Tibial nerve (tissue), 4 donors: Measurements from ENCODE around the gene NUBP2. TPM values are rescaled to one million over a fixed set of nuclear protein-coding genes. Genes with fewer than 3 reads are reported as not detected.

Experiments
- DNase-seq, 2 donors: peaks; one replicate each; pipeline ENCODE4 v3.0.0-alpha.2; 2019; ENCODE audit warnings: low spot score in 2 of 2
- H3K27ac ChIP-seq, 4 donors: fragments of 200-600 bp; sonication (generic) in 3 of 4; one replicate each; pipeline ENCODE4 v1.5.1; 2017 to 2019; ENCODE audit warnings: mild to moderate bottlenecking in 1 of 4
- H3K27me3 ChIP-seq, 2 donors: fragments of 200-600 bp; sonication (generic) in 1 of 2; one replicate each; pipeline versions ENCODE4 v1.5.1 to v1.6.0; 2017 to 2019
- H3K36me3 ChIP-seq, 3 donors: fragments of 200-600 bp; sonication (generic); one replicate each; pipeline ENCODE4 v1.5.1; 2018 to 2019
- H3K4me1 ChIP-seq, 4 donors: fragments of 200-600 bp; sonication (generic) in 3 of 4; one replicate each; pipeline ENCODE4 v1.5.1; 2017 to 2019
- H3K4me3 ChIP-seq, 4 donors: fragments of 200-600 bp; sonication (generic) in 3 of 4; one replicate each; pipeline ENCODE4 v1.5.1; 2017 to 2019; ENCODE audit warnings: mild to moderate bottlenecking in 1 of 4, moderate library complexity in 1 of 4
- H3K9me3 ChIP-seq, 4 donors: fragments of 200-600 bp; sonication (generic) in 3 of 4; one replicate each; pipeline ENCODE4 v1.5.1; 2017 to 2019
- CTCF ChIP-seq, 5 experiments: fragments of 200-600 bp in 3 of 5; fragments of 450-650 bp in 2 of 5; sonication (generic) in 3 of 5; IDR thresholded peaks; one replicate each; pipeline ENCODE4 v1.5.1; 2016 to 2019; ENCODE audit warnings: antibody characterized with exemption in 5 of 5, mild to moderate bottlenecking in 3 of 5, moderate library complexity in 2 of 5
- EP300 ChIP-seq, 2 donors: sonication (generic); formaldehyde crosslinking; IDR thresholded peaks; one replicate each; pipeline ENCODE4 v1.6.1; 2017; ENCODE audit warnings: antibody characterized with exemption in 2 of 2, mild to moderate bottlenecking in 1 of 2
- POLR2A ChIP-seq, 2 donors: fragments of 450-650 bp; IDR thresholded peaks; one replicate each; pipeline ENCODE4 v1.6.1; 2017; ENCODE audit warnings: antibody characterized with exemption in 2 of 2, mild to moderate bottlenecking in 2 of 2, moderate library complexity in 2 of 2
- WGBS, 2 donors: methylation state at CpG; one replicate each; pipeline ENCODE4 v1.1.5; 2018; 5-methylcytosine and 5-hydroxymethylcytosine counted together
- total RNA-seq, 4 donors: library from RNA; depleted of rRNA; stranded (reverse); fragments of >200 nt; gene quantifications; one replicate each; pipeline ENCODE4 v1.1.0, GENCODE V29; 2016

The NUBP2 gene
- 10 to 100 TPM; 73.5 to 93.9 (median 87.4) TPM for total RNA-seq

- Histone ChIP-seq H3K27ac (peak within 1 kb of the TSS; percentile 74 to 91 (median 86)), H3K4me1 (peaks cover 0 to 63% (median 27%) of the 10 kb centered on the region in 4 donors), H3K36me3 (peaks cover 0 to 62% (median 0%) of the 10 kb centered on the region in 3 donors), H3K9me3 (no peaks in the 10 kb centered on the region), H3K4me3 (peak within 1 kb of the TSS; percentile 84 to 94 (median 93)), H3K27me3 (no peaks in the 10 kb centered on the region)
- TF ChIP-seq POLR2A (IDR thresholded peaks at IDR 0.05) (peak; percentile 47 to 76), EP300 (IDR thresholded peaks at IDR 0.05) (peak; percentile 82 to 96), CTCF (IDR thresholded peaks at IDR 0.05) (peak in 2 of 5 experiments; percentile 6 to 41)
- 0 to 2% methylated on average over 9 to 82 of the region's 102 CpGs for WGBS, 2 donors
- peak; percentile 97 to 99 for DNase-seq
These were observed at the start of gene NUBP2, which contains the start of gene SPSB3 for GRCh38 chr16:1782408-1783264. NUBP2 (plus strand) TSS chr16:1782960; CDS start chr16:1783021, 61 bp downstream. SPSB3 (minus strand) TSS chr16:1782571; CDS start chr16:1781483, 1,088 bp downstream.

- Histone ChIP-seq H3K4me1 (peaks cover 0 to 6% (median 0%) of the 10 kb centered on the region in 4 donors), H3K27ac (no peak overlapping the region), H3K36me3 (peaks cover 0 to 59% (median 13%) of the 10 kb centered on the region in 3 donors), H3K4me3 (no peak overlapping the region), H3K9me3 (no peaks in the 10 kb centered on the region), H3K27me3 (no peaks in the 10 kb centered on the region)
- no peak for TF ChIP-seq POLR2A (IDR thresholded peaks at IDR 0.05)
- no peak for TF ChIP-seq EP300 (IDR thresholded peaks at IDR 0.05)
- no peak for TF ChIP-seq CTCF (IDR thresholded peaks at IDR 0.05)
- no peak for DNase-seq
- 88 to 95% methylated on average over 8 to 17 of the region's 22 CpGs for WGBS, 2 donors
These were observed 48.6 kb upstream of the NUBP2 start for GRCh38 chr16:1734123-1734522.

GRCh38 chr16:1734816-1735215 is 47.9 kb upstream of the NUBP2 start:
- Histone ChIP-seq H3K4me3 (no peak overlapping the region), H3K36me3 (peaks cover 0 to 52% (median 10%) of the 10 kb centered on the region in 3 donors), H3K4me1 (peaks cover 0 to 6% (median 0%) of the 10 kb centered on the region in 4 donors), H3K9me3 (no peaks in the 10 kb centered on the region), H3K27me3 (no peaks in the 10 kb centered on the region), H3K27ac (no peak overlapping the region)
- 96 to 98% methylated on average over 18 to 21 of the region's 22 CpGs for WGBS, 2 donors
- DNase-seq: no peak
- TF ChIP-seq CTCF (IDR thresholded peaks at IDR 0.05) (no peak), POLR2A (IDR thresholded peaks at IDR 0.05) (no peak), EP300 (IDR thresholded peaks at IDR 0.05) (no peak)

- 96 to 99% methylated on average over 33 of the region's 33 CpGs for WGBS, 2 donors
These were observed 42.5 kb upstream of the NUBP2 start for GRCh38 chr16:1740234-1740633.

GRCh38 chr16:1740781-1741490 is 41.8 kb upstream of the NUBP2 start:
- Histone ChIP-seq H3K4me3 (no peak overlapping the region), H3K9me3 (no peaks in the 10 kb centered on the region), H3K27ac (no peak overlapping the region), H3K36me3 (peaks cover 0 to 58% (median 8%) of the 10 kb centered on the region in 3 donors), H3K4me1 (no peaks in the 10 kb centered on the region), H3K27me3 (no peaks in the 10 kb centered on the region)
- no peak for TF ChIP-seq EP300 (IDR thresholded peaks at IDR 0.05)
- TF ChIP-seq POLR2A (IDR thresholded peaks at IDR 0.05): no peak
- no peak for TF ChIP-seq CTCF (IDR thresholded peaks at IDR 0.05)
- no peak for DNase-seq
- WGBS, 2 donors: 78 to 86% methylated on average over 28 to 29 of the region's 30 CpGs

More at GRCh38 chr16:1740234-1740633, 42.5 kb upstream of the NUBP2 start:
- no peak for DNase-seq
- peaks cover 0 to 50% (median 8%) of the 10 kb centered on the region in 3 donors for H3K36me3 ChIP-seq
- no peak overlapping the region for H3K27ac ChIP-seq
- no peaks in the 10 kb centered on the region for H3K9me3 ChIP-seq
- H3K27me3 ChIP-seq: no peaks in the 10 kb centered on the region
- no peak overlapping the region for H3K4me3 ChIP-seq
- no peaks in the 10 kb centered on the region for H3K4me1 ChIP-seq
- TF ChIP-seq POLR2A (IDR thresholded peaks at IDR 0.05): no peak
